Frontal cortex (tissue), 4 donors: ENCODE data around the gene ZNF514. TPM values are rescaled to one million over a fixed set of nuclear protein-coding genes. Genes with fewer than 3 reads are reported as not detected.
"Not testable (repeated sequence)": the region's sequence is repeated elsewhere in the genome, so short reads cannot be mapped to it uniquely, and the experiment has no call there.

Experiments used
- DNase-seq, 2 donors: peaks; one replicate each; pipeline ENCODE4 v3.0.0; 2012; ENCODE audit warnings: low spot score in 2 of 2
- FAIRE-seq: peaks from 2 replicates; lab custom pipeline; 2012; peaks lifted over from hg19 to GRCh38; lab: Jason Lieb, UNC
- total RNA-seq: library from RNA; depleted of rRNA; stranded (reverse); fragments of >200 nt; gene quantifications from one replicate; pipeline ENCODE4 v1.2.3, GENCODE V29; 2014
- donor health status: control.
- donor health status: control.
- donor health status: control.

Gene ZNF514
- 24.5 TPM for total RNA-seq

GRCh38 chr2:95159690-95160449 is at the start of gene ZNF514:
Gene ZNF514 (minus strand): TSS chr2:95159848. CDS start chr2:95153253, 6,595 bp downstream.
- DNase-seq (peak; percentile 83 to 87), FAIRE-seq (no peak)

DNA sequence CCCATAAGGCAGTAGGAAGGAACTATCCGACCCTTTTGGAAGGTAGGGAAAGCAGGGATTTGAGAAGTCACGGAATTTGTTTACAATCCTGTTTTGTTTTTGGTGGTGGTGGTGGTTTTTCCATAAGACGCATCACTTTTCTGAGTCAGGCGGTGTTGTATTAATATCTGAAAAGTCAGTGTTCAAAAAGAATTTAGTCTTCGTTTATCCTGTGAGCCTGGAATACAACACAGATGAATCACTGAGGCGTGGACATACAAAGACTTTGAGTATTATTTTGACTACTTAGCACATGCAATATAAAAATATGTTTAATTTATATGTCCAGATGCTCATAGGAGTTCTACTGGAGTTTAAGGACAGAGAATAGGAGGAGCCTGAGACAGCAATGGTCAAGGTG is 48.5 kb upstream of the ZNF514 start:
- DNase-seq: no peak
- no peak for FAIRE-seq

GRCh38 chr2:95207111-95207961 is 47.7 kb upstream of the ZNF514 start, which contains the start of gene ZNF892:
Gene ZNF892 (plus strand): TSS chr2:95207521. CDS start chr2:95207816, 295 bp downstream.
- no peak for FAIRE-seq

DNA sequence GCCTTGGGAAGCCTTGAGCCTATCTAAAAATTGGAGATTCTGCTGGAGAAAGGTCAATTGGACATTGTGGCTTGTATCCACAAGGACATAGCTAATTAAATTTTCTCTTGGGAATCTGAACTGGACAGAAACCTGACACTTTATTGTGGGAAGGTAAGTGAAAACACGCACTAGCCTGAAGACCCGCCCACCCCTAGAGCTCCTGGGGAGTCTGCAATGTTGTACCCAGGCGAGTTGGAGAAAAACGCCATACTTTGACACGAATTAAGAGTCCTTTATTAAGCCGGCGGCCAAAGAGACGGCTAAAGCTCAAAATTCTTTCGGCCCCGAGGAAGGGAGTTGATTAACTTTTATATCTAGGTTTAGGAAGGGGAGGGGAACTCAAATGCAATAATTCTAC is 46.4 kb upstream of the ZNF514 start:
- no peak for DNase-seq
- FAIRE-seq: no peak

More at GRCh38 chr2:95207111-95207961, 47.7 kb upstream of the ZNF514 start, which contains the start of gene ZNF892:
- DNase-seq: peak; percentile 91 to 92

DNA sequence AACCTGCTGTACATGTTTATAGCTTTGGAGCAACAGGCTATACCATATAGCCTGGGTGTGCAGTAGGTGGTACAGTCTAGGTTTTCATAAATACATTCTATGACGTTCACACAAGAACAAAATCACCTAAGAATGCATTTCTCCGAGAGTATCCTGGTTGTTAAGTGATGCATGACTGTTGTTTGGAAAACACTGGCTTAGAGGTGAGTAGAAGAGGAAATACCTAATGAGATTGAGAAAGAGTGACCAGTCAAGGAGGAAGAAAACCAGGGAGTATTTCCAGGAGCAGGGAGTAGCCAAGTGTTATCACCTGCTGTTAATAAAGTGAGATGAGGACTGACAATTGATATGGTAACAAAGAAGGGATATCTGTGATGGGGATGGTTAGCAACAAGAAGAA is 44.7 kb upstream of the ZNF514 start:
- DNase-seq (no peak), FAIRE-seq (no peak)

- no peak for FAIRE-seq
- DNase-seq: no peak
Measured at GRCh38 chr2:95203911-95204310, 44.3 kb upstream of the ZNF514 start.

DNA sequence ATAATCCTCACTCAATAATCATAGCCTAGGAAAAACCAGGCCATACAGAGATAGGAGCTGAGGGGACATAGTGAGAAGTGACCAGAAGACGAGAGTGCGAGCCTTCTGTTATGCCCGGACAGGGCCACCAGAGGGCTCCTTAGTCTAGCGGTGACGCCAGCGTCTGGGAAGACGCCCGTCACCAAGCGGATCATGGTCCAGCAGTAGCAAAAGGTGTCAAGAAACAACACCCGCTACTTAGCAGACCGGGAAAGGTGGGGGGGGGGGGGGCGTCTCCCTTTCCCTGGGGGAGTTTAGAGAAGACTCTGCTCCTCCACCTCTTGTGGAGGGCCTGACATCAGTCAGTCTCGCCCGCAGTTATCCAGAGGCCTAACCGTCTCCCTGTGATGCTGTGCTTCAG is 33.3 kb upstream of the ZNF514 start:
- FAIRE-seq, DNase-seq: not testable (repeated sequence)

DNA sequence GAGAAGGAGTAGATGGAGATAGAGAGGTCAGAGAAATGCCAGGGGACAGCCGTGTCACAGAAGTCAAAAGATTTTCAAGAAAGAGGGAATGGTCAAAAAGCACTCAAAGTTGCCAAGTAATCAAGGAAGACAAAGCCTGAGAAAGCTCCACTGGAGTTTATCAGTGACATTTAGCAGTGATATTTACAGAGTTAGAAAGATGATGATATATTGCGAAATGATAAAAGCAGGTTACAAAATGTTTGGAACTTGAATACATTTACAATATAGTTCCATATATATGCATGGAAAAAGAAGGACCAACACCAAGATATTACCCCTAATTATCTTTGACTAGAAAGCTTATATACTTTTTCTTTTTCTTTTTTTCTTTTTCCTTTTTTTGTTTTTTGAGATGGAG is 26.3 kb upstream of the ZNF514 start:
- FAIRE-seq: no peak

GRCh38 chr2:95185197-95185596 is 25.5 kb upstream of the ZNF514 start:
- no peak for FAIRE-seq
- DNase-seq: peak in 1 of 2 donors; percentile 21

More for the DNA sequence above, 26.3 kb upstream of the ZNF514 start:
- DNase-seq: no peak

DNA sequence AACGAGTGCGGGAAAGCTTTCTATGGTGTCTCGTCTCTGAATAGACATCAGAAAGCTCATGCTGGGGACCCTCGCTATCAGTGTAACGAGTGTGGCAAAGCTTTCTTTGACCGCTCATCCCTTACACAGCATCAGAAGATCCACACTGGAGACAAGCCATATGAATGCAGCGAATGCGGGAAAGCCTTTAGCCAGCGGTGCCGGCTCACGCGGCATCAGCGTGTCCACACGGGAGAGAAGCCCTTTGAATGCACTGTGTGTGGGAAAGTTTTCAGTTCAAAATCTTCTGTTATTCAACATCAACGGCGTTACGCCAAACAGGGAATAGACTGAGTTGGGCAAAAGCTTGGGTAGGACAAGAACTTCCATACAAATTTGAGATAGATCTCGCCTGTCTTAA is 22.1 kb upstream of the ZNF514 start:
- FAIRE-seq (no peak), DNase-seq (no peak)

DNA sequence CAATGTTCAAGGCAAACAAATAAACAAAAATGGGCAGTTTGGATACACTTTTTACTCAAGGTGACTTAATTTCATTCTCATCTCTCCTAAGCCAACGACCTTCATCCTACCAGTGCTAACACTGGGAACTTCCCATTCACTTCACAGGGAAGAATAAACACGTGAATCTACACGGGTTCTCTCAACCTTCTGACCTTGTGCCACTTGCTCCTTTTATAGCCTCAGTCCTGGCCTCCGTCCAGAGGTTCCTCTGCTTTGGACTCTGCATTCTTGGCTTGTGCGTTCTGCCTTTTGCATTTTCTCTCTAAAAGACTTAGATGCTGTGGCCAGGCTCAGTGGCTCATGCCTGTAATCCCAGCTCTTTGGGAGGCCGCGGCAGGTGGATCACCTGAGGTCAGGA is 19.8 kb upstream of the ZNF514 start:
- FAIRE-seq: no peak
- no peak for DNase-seq

DNA sequence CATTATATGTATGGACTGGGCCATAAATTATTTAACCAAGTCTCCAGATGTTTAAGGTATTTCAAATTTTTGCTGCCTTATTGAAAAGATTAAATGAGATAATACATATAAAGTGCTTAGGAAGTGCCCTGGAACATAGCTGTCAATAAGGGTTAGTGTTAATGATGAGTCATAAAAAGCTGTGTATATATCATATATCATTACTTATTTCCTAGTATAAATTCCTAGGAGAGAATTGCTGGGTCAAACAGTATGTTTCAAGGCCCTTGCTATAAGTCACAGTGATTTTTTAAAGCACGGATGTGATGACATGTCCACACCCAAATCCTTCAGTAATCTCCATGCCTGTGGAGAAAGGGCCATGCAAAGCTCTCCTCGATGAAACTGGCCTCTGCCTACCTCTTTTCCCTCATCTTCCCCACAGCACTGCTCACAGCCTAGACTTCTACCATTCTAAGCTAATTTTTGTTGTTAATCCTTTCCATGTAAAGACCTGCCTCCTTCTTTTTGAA is 14.4 kb upstream of the ZNF514 start:
- no peak for DNase-seq
- no peak for FAIRE-seq

DNA sequence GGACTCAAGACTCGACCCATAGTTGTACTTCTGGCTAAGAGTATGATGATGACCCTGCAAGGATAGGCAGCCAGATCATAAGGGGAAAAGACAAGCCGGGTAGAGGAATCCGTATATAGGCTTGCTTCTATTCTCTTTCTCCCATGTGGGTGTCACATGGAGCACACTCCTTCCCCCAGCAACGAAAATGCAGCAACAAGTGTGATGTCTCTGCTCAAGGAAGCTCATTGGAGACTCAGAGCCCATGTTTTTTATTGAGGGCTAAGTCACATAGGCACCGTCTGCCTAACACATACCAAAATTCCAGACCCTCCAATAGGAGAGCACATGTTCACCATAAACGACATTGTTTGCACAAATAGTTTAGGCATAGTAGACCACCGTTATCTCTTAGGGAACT is 12.3 kb upstream of the ZNF514 start:
- FAIRE-seq (no peak), DNase-seq (no peak)

DNA sequence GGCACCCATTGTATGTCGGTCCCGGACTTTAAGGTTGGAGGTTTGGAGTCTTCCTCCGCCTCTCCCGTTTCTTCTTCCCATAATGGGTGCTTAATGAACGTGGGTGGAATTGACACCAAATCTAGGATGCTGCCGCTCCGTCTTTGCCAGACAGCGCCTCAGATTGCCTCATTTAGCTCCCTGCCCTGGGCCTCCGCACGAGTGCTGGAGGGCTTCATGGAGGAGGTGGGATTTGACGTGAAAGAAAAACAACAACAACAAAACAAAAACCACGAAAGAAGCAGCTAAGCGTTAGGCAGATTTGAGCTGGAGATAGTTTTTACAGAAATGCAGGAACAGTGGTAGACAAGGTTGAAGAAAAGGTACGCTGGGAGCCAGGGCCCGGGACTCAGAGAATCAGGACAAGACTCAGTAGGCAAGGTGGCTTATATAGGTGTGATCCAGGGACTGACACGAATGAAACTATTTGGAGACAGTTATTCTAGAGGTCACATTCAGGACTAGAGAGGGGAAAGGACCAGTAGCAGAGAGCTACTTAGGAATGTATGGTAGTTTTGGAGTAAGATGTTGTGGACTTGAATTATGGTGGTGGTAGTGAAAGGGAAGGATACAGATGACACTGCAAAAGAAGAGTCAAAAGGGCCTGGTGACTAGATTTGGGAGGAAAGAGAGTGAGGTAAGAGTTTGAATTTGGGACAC is 6.6 kb upstream of the ZNF514 start:
- no peak for DNase-seq
- no peak for FAIRE-seq

DNA sequence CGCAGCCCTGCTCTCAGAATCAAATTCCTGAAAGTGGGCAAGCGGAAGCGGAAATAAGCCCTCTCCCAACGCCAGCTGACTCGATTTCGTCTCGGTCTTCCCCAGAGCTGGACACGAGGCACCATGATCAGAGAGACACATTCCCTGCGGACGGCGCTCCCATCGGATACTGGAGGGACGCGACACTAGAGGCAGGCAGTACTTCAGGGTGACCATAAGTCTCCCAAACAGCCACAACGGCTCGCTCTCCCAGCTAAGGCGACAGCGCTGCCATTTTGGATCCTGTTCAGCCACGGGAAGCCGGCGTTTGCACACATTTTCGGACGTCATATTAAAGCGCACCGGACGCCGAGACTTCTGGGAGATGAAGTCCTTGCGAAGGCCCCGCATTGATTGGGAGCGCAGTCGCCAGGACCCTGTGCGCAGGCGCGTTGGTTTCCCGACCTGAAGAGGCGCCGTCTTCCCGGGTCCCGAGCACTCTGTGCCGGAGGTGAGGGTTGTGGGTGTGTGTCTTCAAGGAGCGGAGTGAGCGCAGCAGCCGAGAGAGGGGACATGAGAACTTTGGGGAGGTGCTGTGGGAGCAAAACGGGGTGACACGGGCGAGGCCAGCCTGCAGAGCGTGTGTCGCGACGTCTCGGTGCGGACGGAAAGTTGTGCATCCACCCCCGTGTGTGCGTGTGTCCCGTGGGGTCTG is 5.9 kb upstream of the ZNF514 start, which contains the start of gene ZNF2:
ZNF2 (plus strand) TSS at position 439 of the 694 bp plus-strand sequence. CDS start 10,418 bp downstream, outside the sequence.
- FAIRE-seq (no peak), DNase-seq (peak; percentile 88 to 95)

DNA sequence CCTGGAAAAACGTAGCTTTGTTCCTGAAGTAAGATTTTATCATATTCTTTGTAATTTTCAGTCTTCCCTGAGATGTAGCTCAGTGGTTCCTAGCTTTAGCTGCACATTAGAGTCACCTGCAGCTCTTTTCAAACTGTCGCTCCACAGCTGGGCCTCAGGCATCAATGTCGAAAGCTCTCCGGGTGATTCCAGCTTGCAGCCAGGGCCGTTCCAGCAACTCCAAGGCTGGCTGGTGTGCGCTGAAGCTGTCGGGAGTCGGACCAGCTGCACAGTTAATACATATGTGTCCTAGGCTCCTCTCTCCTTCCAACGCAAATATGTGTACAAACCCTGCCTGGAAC is 5.4 kb upstream of the ZNF514 start:
- no peak for FAIRE-seq
- no peak for DNase-seq

DNA sequence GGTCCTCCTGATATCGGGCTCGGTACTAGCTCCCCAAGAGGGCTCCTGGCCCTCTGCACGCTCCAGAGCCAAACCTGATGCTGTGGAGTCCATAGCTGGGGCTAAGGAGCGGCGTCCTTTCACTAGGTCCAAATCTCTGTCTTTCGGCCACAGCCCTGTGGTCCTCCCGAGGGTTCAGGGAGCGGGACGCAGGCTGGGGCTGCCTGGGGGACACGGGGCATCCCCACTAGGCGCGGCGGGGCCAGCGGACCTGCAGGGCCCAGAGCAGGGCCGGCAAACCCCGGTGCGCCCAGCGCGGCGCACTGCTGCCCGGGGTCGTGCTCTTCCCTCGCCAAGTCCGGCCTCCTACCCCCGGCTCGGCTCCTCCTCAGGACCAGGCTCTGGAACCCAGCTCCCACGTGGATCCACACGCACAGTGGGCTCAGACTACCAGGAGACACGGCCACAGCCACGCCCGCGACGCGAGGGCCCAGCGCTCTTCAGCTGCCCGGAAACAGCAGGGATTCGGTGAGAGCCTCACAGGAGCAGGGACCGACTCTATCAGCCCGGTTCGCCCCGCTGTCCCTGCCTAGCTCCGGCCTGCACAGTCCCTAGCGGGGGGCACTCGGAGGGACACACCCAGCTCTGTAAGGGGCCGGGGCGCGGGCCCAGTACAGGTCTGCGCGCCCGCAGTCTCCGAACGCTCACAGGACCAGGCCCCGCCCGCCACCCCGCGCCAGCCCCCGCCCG is 593 bp downstream of the ZNF514 start:
- no peak for FAIRE-seq

GRCh38 chr2:95158441-95158840 is 1.2 kb downstream of the ZNF514 start:
- no peak for DNase-seq
- no peak for FAIRE-seq

More for the DNA sequence above, 593 bp downstream of the ZNF514 start:
- DNase-seq: peak; percentile 56 to 61
